HepG2 (cell line): ENCODE results near the gene SEMA3F.

Source experiments
- ASH2L ChIP-seq: fragments of 300-600, 200-600 bp; sonication (generic); IDR thresholded peaks from 2 replicates; pipeline ENCODE4 v1.7.0; 2017; ENCODE audit warnings: low read depth, mild to moderate bottlenecking, moderate library complexity, mixed read lengths, low read length; ENCODE audit not compliant: insufficient read length
- DNMT3B ChIP-seq: conservative IDR thresholded peaks from 2 replicates; pipeline ENCODE4 v1.6.1; 2016; ENCODE audit warnings: missing biosample characterization, control low read depth
- EP300 ChIP-seq, 3 experiments: sonication (generic) in 1 of 3; formaldehyde crosslinking in 1 of 3; IDR thresholded peaks; 2 replicates each; pipeline versions ENCODE4 v1.5.1 to v1.6.1; 2011 to 2020; ENCODE audit warnings: low read depth in 2 of 3, low read length in 2 of 3, borderline replicate concordance in 1 of 3, improper control_type of control experiment in 1 of 3, mild to moderate bottlenecking in 1 of 3, missing genetic modification reagents in 1 of 3, moderate library complexity in 1 of 3
- FLYWCH1 ChIP-seq: sonication (generic); formaldehyde crosslinking; IDR thresholded peaks from 2 replicates; pipeline ENCODE4 v1.8.1; 2023; ENCODE audit warnings: mild to moderate bottlenecking, missing genetic modification reagents
- HNRNPLL ChIP-seq: fragments of 200-400 bp; formaldehyde crosslinking; IDR thresholded peaks from 2 replicates; pipeline ENCODE4 v1.6.1; 2017; ENCODE audit warnings: mild to moderate bottlenecking, low read depth, low read length; ENCODE audit not compliant: poor library complexity, severe bottlenecking
- HOMEZ ChIP-seq: IDR thresholded peaks from 2 replicates; pipeline ENCODE4 v1.6.1; 2016; ENCODE audit warnings: low read depth
- JUN ChIP-seq: sonication (generic); formaldehyde crosslinking; IDR thresholded peaks from 2 replicates; pipeline ENCODE4 v1.4.0; 2020; ENCODE audit warnings: mild to moderate bottlenecking, missing genetic modification reagents
- NBN ChIP-seq: fragments of 450-650 bp; conservative IDR thresholded peaks from 2 replicates; pipeline ENCODE4 v1.6.1; 2017
- PHB2 ChIP-seq: fragments of 450-650 bp; IDR thresholded peaks from 2 replicates; pipeline ENCODE4 v1.6.1; 2018; ENCODE audit not compliant: partially characterized antibody
- REST ChIP-seq, 2 experiments: IDR thresholded peaks; 2 replicates each; pipeline ENCODE4 v1.6.1; 2011 to 2012; ENCODE audit warnings: low read length in 2 of 2, borderline replicate concordance in 1 of 2, low read depth in 1 of 2, mild to moderate bottlenecking in 1 of 2, moderate library complexity in 1 of 2
- SNAI1 ChIP-seq: sonication (generic); formaldehyde crosslinking; IDR thresholded peaks from 2 replicates; pipeline ENCODE4 v1.5.0; 2020; ENCODE audit warnings: mild to moderate bottlenecking, missing genetic modification reagents, borderline replicate concordance
- TCF7L2 ChIP-seq: IDR thresholded peaks from 2 replicates; pipeline ENCODE4 v1.6.1; 2011; ENCODE audit warnings: mild to moderate bottlenecking, low read depth, low read length, moderate library complexity
- TP53 ChIP-seq: sonication (generic); formaldehyde crosslinking; conservative IDR thresholded peaks from 2 replicates; pipeline ENCODE4 v1.4.0; 2020; ENCODE audit warnings: missing genetic modification reagents

GRCh38 chr3:50213373-50213772 lies 58.2 kb downstream of the SEMA3F start:
- TF ChIP-seq PHB2 (no peak), NBN (no peak), JUN (CRISPR knock-in tag) (no peak), EP300 (IDR thresholded peaks at IDR 0.05; ENCODE audit: low read depth in 2 of 2, low read length in 2 of 2) (no peak), EP300 (CRISPR knock-in tag; IDR thresholded peaks at IDR 0.05; ENCODE audit: borderline replicate concordance) (no peak), TP53 (CRISPR knock-in tag) (no peak), HNRNPLL (no peak), TCF7L2 (no peak), HOMEZ (CRISPR knock-in tag) (no peak), ASH2L (no peak), FLYWCH1 (no peak), DNMT3B (CRISPR knock-in tag) (no peak), SNAI1 (CRISPR knock-in tag) (0 out of 2 replicates have a peak, but pooled peaks have one; percentile 13), REST (IDR thresholded peaks at IDR 0.05; ENCODE audit: borderline replicate concordance in 1 of 2, low read depth in 1 of 2, low read length in 2 of 2) (no peak)
